ENCODE results near the gene AVP.

Gene AVP

GRCh38 chr20:3106658-3107463 is 22.3 kb upstream of the AVP start:
- Histone ChIP-seq H3K4me3 (no peak overlapping the region), H3K9me3 (no peaks in the 10 kb centered on the region), H3K27me3 (no peaks in the 10 kb centered on the region), H3K4me1 (no peaks in the 10 kb centered on the region), H3K36me3 (peaks cover 28 to 51% (median 40%) of the 10 kb centered on the region in 3 donors), H3K27ac (no peak overlapping the region)
- no peak for TF ChIP-seq CTCF (IDR thresholded peaks at IDR 0.05)
- DNase-seq, result no peak
- intact Hi-C loops (cut with DNase I; ENCODE audit: low total_unique reads), result no loop called here

- Histone ChIP-seq H3K36me3 (peaks cover 28 to 49% (median 40%) of the 10 kb centered on the region in 3 donors), H3K4me1 (no peaks in the 10 kb centered on the region), H3K4me3 (no peak overlapping the region), H3K9me3 (no peaks in the 10 kb centered on the region), H3K27me3 (no peaks in the 10 kb centered on the region), H3K27ac (no peak overlapping the region)
- TF ChIP-seq CTCF (IDR thresholded peaks at IDR 0.05), result no peak
- intact Hi-C loops (cut with DNase I; ENCODE audit: low total_unique reads), result no loop called here
- DNase-seq, result no peak
These were observed 21.7 kb upstream of the AVP start for GRCh38 chr20:3106185-3106584.

- Histone ChIP-seq H3K27ac (no peak overlapping the region), H3K4me3 (no peak overlapping the region), H3K4me1 (no peaks in the 10 kb centered on the region), H3K27me3 (no peaks in the 10 kb centered on the region), H3K9me3 (no peaks in the 10 kb centered on the region), H3K36me3 (peaks cover 28 to 42% (median 39%) of the 10 kb centered on the region in 3 donors)
- intact Hi-C loops (cut with DNase I; ENCODE audit: low total_unique reads), result no loop called here
- TF ChIP-seq CTCF (IDR thresholded peaks at IDR 0.05), result no peak
- no peak for DNase-seq
These were observed 21.0 kb upstream of the AVP start for GRCh38 chr20:3105256-3106137.

GRCh38 chr20:3103369-3104032 is 19.0 kb upstream of the AVP start:
- Histone ChIP-seq H3K27me3 (no peaks in the 10 kb centered on the region), H3K9me3 (no peaks in the 10 kb centered on the region), H3K4me1 (no peaks in the 10 kb centered on the region), H3K27ac (no peak overlapping the region), H3K4me3 (no peak overlapping the region), H3K36me3 (peaks cover 11 to 22% (median 22%) of the 10 kb centered on the region in 3 donors)
- intact Hi-C loops (cut with DNase I; ENCODE audit: low total_unique reads), result no loop called here
- no peak for DNase-seq
- no peak for TF ChIP-seq CTCF (IDR thresholded peaks at IDR 0.05)

GRCh38 chr20:3102575-3103368 is 18.2 kb upstream of the AVP start:
- H3K27ac ChIP-seq, result no peak overlapping the region
- no peak overlapping the region for H3K4me3 ChIP-seq
- TF ChIP-seq CTCF (IDR thresholded peaks at IDR 0.05), result no peak
- no peaks in the 10 kb centered on the region for H3K4me1 ChIP-seq
- no peaks in the 10 kb centered on the region for H3K9me3 ChIP-seq
- intact Hi-C loops (cut with DNase I; ENCODE audit: low total_unique reads), result no loop called here
- no peak for DNase-seq
- peaks cover 3 to 15% (median 14%) of the 10 kb centered on the region in 3 donors for H3K36me3 ChIP-seq
- H3K27me3 ChIP-seq, result no peaks in the 10 kb centered on the region

Measured in tibial artery (tissue), 4 donors.